Stimulated activated CD4-positive, alpha-beta T cell treated with anti-CD3 and anti-CD28 coated beads, Interleukin-12 subunit alpha, Interleukin-12 subunit beta, amount 100 ng/mL, for 24 hours (primary cell): ENCODE results near the gene ZCCHC14.
"Not testable (repeated sequence)": the region's sequence is repeated elsewhere in the genome, so short reads cannot be mapped to it uniquely, and the experiment has no call there.

Experiments used
- DNase-seq, 2 experiments: peaks; one replicate each; pipeline ENCODE4 v3.0.0-alpha.2; 2020; ENCODE audit warnings: low read depth in 2 of 2

The ZCCHC14 gene

DNA sequence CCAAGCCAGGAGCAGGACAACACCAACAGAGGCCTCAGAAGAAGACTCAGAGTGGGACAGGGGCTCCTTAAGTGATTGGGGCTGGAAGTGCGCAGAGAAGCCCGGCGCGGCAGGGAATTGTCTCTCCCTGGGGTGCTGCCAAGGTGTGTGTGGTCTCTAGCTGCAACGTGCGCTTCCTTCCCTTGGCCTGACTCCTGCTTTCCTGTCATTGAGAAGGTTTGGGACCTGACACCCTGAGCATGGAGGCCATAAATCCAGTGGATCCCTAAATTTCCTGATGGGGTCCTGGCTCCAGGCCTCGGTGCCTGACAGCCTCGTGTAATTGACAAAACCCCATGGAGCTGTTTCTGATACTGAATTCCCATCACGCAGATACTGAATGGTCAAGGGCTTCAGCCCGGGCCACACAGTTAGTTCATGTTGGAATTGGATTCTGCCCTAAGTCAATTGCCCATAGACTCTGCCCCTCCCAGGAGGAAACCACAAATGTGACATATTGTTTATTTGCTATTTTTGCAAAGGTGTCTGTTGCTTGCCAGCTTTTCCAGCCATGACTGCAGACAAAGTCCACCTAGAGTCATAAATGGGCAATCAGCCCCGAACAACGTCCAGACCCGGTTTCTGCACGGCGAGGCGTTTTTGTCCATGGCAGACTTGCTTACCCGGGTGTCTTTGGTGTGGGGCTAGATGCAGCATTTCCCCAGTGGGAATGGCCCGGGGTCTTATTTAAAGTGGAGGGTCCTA is 4.4 kb upstream of the ZCCHC14 start:
- not testable (repeated sequence) for DNase-seq

DNA sequence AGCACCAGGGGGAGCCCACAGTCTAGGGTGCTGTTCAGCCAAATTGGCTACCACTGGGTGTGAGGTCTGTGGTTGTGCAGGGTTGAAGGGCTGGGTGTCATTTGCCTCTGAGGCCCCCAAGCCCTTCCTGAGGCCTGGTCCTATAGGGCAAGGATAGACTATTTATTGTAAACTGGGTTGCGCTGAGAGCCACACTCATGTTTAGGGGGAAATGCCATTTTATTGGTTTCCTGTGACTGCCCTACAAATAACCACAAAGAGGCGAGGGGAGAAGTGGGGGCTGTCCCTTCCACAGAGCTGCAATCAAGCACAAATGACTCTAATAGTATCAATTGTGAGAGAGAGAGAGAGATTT is 3.6 kb upstream of the ZCCHC14 start:
- DNase-seq = no peak

DNA sequence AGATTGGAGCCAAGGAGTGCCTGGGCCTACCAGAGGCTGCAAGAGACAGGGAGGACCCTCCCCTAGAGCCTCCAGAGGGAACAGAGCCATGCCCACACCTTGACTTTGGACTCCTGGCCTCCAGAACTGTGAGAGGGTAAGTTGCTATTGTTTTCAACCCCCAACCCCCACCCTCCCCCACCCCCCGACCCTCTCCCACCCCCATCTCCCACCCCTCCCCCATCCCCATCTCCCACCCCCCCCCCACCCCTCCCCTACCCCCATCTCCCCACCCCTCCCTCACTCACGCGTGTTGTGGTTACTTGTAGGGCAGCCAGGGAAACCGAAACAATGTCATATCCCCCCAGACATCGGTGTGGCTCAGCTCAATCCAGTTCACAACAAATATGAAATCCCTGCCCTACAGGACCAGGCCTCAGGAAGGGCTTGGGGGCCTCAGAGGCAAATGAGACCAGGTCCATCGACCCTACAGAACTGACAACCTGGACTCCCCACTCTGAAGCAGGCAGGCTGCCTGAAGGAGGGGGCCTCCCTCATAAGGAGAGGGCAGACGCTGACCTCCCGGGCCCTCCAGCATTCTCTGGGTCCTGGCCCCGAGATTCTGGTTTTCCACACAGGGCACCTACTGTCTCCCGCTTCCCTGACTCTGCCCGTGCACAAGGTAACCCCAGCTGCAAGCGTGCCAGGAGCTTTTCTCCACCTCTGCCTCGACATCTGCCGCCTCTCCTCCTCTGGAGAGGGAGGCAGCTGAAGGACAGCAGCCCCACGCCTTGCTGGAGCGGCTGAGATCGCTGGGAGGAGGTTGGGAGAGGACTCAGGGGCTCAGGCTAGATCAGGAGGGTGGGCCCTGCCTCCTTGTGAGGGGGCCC is 3.0 kb upstream of the ZCCHC14 start:
- DNase-seq = no peak

DNA sequence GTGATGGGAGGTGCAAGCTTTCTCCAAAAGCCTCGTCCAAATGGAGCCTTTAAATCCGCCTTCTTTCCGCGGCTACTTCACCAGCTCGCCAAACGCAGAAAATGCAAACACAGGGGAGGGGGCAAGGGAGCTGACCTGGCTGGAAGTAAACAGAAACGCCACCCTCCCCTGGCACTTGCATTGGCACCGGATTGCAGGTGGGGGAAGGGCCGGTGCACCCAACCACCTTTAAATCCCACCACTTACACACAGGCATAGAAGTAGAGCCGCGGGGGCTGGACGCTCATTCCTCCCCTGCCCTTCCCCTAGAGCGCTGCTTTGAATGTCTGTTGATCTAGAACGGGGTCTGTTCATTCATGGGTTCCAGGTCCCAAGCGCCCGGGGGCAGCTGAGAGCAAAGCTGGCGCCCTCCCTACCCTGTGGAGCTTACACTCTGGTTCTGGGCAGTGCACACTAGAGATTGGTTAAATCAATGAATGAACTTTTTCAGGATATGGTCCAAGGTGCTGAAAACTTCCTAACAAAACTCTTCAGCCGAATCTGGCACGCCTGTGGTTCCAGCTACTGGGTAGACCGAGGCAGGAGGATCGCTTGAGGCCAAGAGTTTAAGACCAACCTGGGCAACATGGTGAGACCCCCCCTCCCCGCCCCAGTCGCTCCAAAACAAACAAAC is 920 bp upstream of the ZCCHC14 start:
- no peak for DNase-seq

DNA sequence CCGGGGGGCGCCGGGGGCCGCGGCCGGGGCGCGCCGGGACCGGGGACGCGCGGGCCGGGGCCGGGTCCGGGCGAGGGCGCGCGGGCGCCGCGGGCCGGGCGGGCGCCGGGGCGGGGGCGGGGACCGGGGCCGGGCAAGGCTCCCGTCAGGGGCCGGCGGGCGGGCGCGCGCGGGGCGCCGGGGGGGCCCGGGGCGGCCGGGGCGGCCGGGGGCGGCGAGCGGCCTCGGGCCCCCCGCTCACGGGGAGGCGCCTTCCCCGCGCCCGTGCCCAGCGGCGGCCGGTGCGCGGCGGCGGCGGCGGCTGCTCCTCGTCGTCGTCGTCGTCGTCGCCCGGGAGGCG is 563 bp downstream of the ZCCHC14 start:
- no peak for DNase-seq

- DNase-seq = no peak
These were observed 1.1 kb downstream of the ZCCHC14 start for GRCh38 chr16:87491522-87492290.

- DNase-seq = peak; percentile 32 to 54
These were observed 1.9 kb downstream of the ZCCHC14 start for GRCh38 chr16:87490799-87491521.

DNA sequence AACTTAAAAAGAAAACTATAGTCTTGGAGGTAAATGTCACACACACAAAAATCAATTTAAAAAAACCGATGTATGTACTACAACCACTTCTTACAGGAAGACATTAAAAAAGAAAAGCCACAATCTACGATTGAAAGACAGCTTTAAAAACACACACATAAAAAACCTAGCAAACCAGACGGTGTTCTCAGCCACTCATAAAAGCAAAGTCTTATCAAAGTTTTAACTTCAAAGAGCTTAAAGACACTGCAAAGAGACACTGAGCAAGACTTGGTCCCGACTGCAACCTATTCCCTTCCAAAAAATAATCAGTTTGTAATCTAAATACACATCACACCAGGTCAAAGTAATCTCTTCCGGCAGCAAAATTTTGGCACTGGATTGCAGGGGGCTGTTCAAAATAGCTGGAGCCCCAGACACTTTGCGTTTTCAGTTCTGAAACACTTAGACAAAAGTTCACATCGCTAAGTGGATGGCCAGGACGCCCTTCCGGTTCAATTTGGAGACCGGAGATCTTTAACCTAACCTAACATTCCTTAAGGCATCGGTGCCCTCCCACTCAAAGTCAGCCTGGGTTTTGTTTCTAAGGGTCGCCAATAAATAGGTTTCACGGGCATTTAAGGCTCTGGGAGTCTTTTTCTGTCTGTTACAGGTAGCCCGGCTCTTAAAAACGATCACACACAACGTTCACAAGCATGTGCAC is 2.6 kb downstream of the ZCCHC14 start:
- no peak for DNase-seq

DNA sequence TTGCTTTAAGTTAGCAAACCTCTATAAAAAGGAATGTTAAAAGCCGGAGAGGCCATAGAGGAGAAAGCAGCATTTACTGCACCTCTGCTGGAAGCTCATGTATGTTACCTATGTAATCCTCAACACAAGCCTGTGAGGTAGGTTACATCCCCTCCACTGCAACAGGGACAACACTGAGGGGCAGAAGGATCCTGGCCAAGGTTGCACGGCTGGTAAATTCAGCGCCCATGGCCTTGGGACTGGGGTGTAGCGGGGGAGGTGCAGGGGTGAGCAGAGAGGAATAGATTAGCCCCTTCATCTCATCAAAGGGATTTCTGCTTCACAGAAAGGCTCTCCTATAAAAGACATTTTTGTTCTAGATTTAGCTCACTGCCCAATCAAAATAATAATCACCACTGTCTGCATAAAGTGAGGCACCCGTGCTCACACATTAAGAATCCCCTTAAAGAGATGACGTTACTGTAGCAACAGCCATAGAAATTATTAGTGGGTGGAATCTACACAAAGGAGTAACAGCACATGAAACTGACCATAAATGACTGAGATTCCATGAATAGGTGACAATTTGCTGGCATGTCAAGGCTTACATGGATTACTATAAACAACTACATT is 3.3 kb downstream of the ZCCHC14 start:
- DNase-seq = no peak

DNA sequence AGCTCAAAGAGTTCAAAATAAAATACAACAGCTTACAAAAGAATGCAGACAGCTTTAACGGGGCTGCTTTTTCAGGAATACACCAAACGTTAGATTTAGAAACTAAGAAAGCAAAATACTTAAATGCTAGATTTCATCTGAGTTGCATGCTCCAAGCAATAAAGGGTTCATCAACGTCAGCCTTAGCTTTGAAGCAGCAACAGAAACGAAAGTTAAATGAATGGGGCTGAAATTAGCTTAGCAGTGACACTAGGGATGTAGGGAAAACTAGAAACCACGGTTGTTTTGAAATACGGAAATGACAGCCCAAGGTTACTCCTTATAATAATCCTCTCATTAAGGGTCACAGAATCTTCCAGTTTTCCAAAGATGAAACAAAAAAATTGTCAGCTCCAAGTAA is 3.9 kb downstream of the ZCCHC14 start:
- not testable (repeated sequence) for DNase-seq

GRCh38 chr16:87487361-87487924 is 5.4 kb downstream of the ZCCHC14 start:
- no peak for DNase-seq

DNA sequence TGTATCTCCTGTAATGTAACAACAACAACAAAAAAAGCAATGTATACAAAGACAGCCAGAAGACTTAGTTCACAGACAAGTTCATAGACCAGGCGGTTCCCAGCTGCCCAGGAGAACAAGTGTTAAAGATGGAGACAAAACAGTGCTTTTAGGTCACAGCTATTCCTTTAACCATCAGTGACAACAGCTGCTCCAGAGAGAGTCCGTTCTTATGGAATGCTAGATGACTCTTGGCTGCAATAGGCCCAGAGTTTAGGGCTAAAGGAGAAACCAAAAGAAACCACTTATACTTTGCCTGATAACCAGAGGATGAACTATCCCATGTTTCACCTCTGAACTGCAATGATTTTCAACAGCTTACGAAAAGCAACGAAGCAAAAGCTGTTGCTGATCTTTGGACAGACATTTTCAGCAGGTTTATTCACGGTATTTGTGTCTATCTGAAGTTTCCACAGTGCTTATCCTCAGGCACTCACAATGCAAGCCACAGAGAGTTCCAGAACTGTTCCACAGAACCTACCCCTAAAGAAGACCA is 6.0 kb downstream of the ZCCHC14 start:
- DNase-seq = no peak

- DNase-seq = no peak
These were observed 6.5 kb downstream of the ZCCHC14 start for GRCh38 chr16:87486282-87486681.

- DNase-seq = not testable (repeated sequence)
These were observed 7.0 kb downstream of the ZCCHC14 start for GRCh38 chr16:87485792-87486191.

DNA sequence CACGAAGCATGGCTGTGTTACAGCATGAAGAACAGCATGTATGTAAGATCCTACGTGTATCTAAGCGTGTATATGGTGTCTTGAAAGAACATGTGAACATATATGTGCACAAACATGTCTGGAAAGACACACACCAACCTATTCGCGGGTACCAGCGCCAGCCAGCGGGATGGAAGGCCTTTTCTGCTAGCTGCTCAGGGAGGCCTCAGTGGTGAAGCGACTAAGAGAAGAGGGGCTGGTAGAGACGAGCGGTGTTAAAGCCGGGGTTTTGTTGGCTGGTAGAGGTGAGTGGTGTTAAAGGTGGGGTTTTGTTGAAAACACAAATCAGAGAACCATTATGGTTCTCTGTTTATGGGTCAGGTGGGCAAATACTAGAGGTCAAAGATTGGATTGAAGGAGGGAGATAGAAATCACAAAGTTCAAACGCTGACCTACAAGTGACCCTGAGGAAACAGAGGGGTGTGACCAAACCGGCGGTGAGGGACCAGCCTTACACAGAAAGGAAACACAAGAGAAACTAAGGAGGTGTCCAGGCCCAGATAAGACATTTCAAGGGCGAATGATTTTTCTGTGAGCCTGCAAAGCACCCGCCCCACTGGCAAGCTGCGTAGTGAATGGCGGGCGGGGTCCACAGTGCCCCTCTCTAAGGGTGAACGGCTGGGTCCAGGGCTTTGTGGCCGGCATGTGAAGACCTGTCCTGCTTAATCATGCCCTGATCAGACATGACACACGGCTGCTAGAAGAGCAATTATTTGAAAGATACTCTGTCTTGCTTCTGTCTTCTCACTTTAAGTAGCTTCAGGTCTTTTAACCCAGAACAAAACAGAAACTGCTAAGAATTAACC is 8.1 kb downstream of the ZCCHC14 start:
- DNase-seq = no peak

GRCh38 chr16:87483481-87483880 is 9.3 kb downstream of the ZCCHC14 start:
- DNase-seq = no peak

DNA sequence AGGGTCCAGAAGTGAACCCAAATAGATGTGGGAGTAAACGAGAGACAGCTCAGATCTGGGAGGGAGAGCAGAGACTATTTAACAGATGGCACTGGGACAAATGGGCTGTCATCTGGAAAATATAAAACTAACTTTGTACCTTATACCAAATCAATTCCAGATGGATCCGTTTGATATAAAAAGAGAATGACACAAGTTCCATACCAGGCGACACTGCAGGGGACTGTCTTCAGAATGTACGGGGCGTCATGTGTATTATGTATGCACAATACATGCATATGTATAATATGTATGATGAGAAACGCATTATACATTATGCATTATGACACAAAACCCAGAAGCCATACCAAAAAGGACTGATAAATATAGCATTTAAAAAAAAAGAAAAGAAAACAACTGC is 10.2 kb downstream of the ZCCHC14 start:
- DNase-seq = not testable (repeated sequence)

GRCh38 chr16:87482266-87482665 is 10.6 kb downstream of the ZCCHC14 start:
- DNase-seq = no peak

DNA sequence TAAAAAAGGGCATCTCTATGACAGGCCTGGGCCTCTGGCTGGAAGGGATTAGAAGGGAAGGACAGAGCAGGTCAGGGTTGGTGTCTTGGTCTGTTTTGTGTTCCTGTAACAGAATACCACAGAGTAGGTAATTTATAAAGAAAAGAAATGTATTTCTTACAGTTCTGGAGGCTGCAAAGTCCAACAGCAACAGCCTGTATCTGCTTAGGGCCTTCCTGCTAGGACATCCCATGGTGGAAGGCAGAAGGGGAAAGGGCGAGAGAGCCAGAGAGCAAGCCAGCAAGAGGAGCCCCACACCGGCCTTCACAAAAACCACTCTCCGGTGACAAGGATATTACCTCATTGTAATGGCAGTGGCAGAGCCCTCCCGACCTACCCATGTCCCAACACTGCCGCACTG is 11.1 kb downstream of the ZCCHC14 start:
- DNase-seq = not testable (repeated sequence)
